Hematopoietic multipotent progenitor cell (in vitro differentiated cells): ENCODE measurements around the gene COMMD1. TPM values are rescaled to one million over a fixed set of nuclear protein-coding genes. Genes with fewer than 3 reads are reported as not detected.

Experiments
- DNase-seq, 3 donors: peaks; one replicate each; pipeline ENCODE4 v3.0.0-alpha.2; 2011 to 2015; ENCODE audit warnings: low read depth in 2 of 3, low spot score in 2 of 3
- total RNA-seq: library from RNA; depleted of rRNA; stranded (reverse); fragments of >200 nt; gene quantifications from one replicate; pipeline ENCODE4 v1.2.3, GENCODE V29; 2012

The COMMD1 gene
- total RNA-seq, 1 donor = 27.5 TPM

GRCh38 chr2:62055724-62056336 lies 150.4 kb downstream of the COMMD1 start:
- DNase-seq = no peak

- DNase-seq = no peak
Observed at GRCh38 chr2:62056341-62056740, 150.9 kb downstream of the COMMD1 start.

- DNase-seq = no peak
Observed at GRCh38 chr2:62065243-62065642, 159.8 kb downstream of the COMMD1 start.

GRCh38 chr2:62071126-62071598 lies 165.7 kb downstream of the COMMD1 start:
- DNase-seq = no peak

- no peak for DNase-seq
Observed at GRCh38 chr2:62071760-62072680, 166.5 kb downstream of the COMMD1 start.

- DNase-seq = no peak
Observed at GRCh38 chr2:62074233-62074632, 168.8 kb downstream of the COMMD1 start.

- no peak for DNase-seq
Observed at GRCh38 chr2:62076980-62077638, 171.6 kb downstream of the COMMD1 start.

- no peak for DNase-seq
Observed at GRCh38 chr2:62084801-62085200, 179.3 kb downstream of the COMMD1 start.

GRCh38 chr2:62089658-62090057 lies 184.2 kb downstream of the COMMD1 start:
- DNase-seq = no peak

GRCh38 chr2:62091471-62091870 lies 186.0 kb downstream of the COMMD1 start:
- no peak for DNase-seq

- DNase-seq = peak in 1 of 3 donors; percentile 12
Observed at GRCh38 chr2:62099050-62099449, 193.6 kb downstream of the COMMD1 start.

GRCh38 chr2:62099523-62100175 lies 194.2 kb downstream of the COMMD1 start:
- DNase-seq = no peak

- no peak for DNase-seq
Observed at GRCh38 chr2:62101886-62102285, 196.4 kb downstream of the COMMD1 start.

GRCh38 chr2:62102402-62102920 lies 197.0 kb downstream of the COMMD1 start:
- DNase-seq = no peak

- no peak for DNase-seq
Observed at GRCh38 chr2:62109554-62109953, 204.1 kb downstream of the COMMD1 start.

- no peak for DNase-seq
Observed at GRCh38 chr2:62110415-62111025, 205.0 kb downstream of the COMMD1 start.

- no peak for DNase-seq
Observed at GRCh38 chr2:62112179-62112578, 206.7 kb downstream of the COMMD1 start.

GRCh38 chr2:62114564-62114963 lies 209.1 kb downstream of the COMMD1 start:
- DNase-seq = no peak

GRCh38 chr2:62116983-62117382 lies 211.5 kb downstream of the COMMD1 start:
- DNase-seq = no peak

- no peak for DNase-seq
Observed at GRCh38 chr2:62118160-62118559, 212.7 kb downstream of the COMMD1 start.
